Measurements from ENCODE around the gene ELSPBP1.

DNA sequence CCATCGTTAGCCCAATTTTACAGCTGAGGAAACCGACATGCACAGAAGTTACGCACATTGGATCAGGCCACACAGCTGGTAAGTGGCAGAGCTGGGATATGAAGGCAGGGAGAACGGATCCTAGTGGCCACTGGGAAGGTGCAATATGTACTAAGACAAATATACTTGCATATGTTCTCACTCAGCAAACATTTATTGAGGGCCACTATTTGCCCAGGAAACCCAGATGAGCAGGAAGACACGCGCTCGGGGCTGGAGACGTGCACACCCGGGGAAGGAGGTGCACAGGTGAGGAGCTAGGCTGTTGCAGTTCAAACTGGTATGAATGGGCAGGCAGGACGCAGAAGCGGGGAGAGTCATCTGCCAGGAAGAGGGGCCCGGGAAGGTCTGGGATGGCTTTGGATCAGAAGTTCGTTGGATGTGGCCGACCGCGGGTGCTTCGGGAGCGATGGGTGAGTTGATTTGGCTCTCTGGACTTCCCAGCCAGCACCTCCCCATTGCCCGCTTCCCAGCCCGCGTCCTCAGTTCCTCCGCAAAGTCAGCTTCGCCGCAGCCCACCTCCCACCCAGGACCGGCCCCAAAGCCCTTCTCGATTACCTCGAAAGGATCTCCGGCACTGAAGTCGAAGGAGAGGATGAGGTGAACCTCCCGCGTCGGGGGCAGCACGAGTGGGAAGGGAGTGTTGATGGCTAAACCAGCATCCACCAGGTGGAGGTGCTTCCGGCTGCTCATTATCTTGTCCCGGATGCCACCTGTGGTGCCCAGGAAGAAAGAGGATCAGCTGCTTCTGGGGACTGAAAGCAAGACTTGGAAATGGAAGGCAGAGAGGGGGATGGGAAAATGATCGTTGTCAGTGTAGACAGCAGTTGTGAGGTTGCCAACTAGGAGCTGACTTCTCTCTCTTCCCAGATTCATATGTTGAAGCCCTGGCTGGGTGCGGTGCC, 67.2 kb downstream of the ELSPBP1 start:
- TF ChIP-seq TAF1 (conservative IDR thresholded peaks at IDR 0.05): no peak
- no peak for TF ChIP-seq CTCF (IDR thresholded peaks at IDR 0.05; ENCODE audit: low read depth, low read length, missing input control)
- no peak for TF ChIP-seq ZBTB33 (IDR thresholded peaks at IDR 0.05)
- no peak for TF ChIP-seq RAD21 (IDR thresholded peaks at IDR 0.05)
- TF ChIP-seq, protein P1, sequence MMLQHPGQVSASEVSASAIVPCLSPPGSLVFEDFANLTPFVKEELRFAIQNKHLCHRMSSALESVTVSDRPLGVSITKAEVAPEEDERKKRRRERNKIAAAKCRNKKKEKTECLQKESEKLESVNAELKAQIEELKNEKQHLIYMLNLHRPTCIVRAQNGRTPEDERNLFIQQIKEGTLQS (IDR thresholded peaks at IDR 0.05): no peak
- TF ChIP-seq EGR1 (IDR thresholded peaks at IDR 0.05; ENCODE audit: low read depth in 2 of 2): no peak
- TF ChIP-seq HNF4G (IDR thresholded peaks at IDR 0.05): no peak
- TF ChIP-seq, protein P2, sequence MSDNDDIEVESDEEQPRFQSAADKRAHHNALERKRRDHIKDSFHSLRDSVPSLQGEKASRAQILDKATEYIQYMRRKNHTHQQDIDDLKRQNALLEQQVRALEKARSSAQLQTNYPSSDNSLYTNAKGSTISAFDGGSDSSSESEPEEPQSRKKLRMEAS (IDR thresholded peaks at IDR 0.05): no peak
- TF ChIP-seq REST (IDR thresholded peaks at IDR 0.05): no peak
- no peak for TF ChIP-seq YY1 (IDR thresholded peaks at IDR 0.05)
